WI38 (cell line): Measurements from ENCODE around the gene ITGAL.
A peak's percentile ranks its signal among the peaks of the same experiment; 100 is the strongest.

Experiments
- H3K4me3 ChIP-seq: 2 replicates; pipeline ENCODE4 v1.5.1; 2011; ENCODE audit warnings: low read depth, mild to moderate bottlenecking, control low read depth, low read length
- CTCF ChIP-seq: IDR thresholded peaks from 2 replicates; pipeline ENCODE4 v1.5.1; 2012; ENCODE audit warnings: low read depth, mild to moderate bottlenecking, control low read depth, low read length

The ITGAL gene

GRCh38 chr16:30524575-30525568 lies 52.3 kb downstream of the ITGAL start:
- H3K4me3 ChIP-seq = no peak overlapping the region
- TF ChIP-seq CTCF = no peak

GRCh38 chr16:30525844-30526136 lies 53.2 kb downstream of the ITGAL start:
- no peak for TF ChIP-seq CTCF
- H3K4me3 ChIP-seq = peak overlapping the region; percentile 78

- peak within 1 kb of the TSS; percentile 78 for H3K4me3 ChIP-seq
- no peak for TF ChIP-seq CTCF
Measured at GRCh38 chr16:30526137-30526822, 53.7 kb downstream of the ITGAL start, which contains the start of gene ZNF768. ZNF768 (minus strand) TSS chr16:30526566; CDS start chr16:30526413, 153 bp downstream.

DNA sequence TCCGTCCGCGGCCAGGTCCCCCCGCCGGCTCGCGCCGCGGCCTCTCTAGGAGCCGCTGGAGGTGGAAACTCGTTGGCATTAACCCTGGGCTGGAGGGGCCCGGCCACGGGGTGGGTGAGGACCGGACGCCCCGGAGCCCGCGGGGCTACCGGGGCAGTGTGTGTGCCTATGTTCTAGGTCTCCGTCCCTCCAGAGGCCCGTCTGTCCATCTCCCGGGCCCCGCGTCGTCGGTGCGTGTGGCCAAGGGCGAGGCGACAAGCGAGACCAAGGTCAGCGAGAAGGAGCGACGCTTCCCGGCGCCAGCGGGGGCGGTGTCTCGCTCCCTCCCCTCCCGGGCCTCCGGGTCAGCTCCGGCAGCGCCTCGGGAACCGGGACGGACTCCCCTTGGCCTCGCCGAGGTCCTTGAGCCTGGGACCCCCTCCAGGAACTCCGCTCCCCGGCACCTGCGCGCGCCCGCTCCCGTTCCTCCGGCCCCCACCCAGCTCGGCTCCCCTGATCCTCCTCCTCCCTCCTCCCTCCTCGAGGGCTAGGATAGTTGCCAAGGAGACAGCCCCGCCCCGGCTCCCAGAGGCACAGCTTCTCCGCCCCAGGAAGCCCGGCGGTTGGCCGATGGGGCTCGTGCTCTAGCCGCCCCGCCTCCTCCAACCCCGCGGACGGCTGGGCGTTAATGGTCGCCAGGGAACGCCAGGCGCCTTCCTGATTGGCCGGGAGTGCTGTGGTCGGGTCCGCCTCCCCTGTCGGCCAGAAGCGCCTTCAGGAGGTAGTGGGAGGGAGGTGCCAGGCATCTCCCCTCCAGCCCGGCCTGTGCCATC lies 54.5 kb downstream of the ITGAL start:
- H3K4me3 ChIP-seq = peak overlapping the region; percentile 78
- peak; percentile 30; the same call in 1 of the 2 replicates for TF ChIP-seq CTCF

DNA sequence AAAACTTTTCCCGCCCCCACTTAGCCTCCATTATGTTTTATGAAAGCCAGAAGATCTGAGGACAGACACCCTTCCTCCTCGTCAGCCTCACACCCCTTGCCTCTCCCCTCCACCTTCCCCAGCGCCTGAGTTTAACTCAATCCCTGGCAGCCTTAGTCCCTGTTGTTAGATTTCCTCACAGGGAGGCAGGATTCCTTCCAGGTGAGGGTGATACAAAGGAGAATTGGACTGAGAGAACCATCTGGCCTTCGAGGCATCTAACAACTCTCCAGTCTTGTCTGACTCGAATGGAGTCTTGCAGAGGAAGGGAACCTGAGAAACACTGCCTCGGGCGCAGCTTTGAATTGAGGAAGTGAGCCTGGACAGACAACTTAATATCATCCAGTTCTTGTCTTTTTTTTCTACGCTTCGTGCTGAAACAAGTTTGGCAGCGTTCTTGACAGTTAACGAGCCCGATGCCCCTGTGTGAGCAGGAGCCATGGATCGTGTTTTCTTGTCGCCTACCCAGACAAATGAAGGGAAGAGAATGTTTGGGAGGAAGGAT lies 55.2 kb downstream of the ITGAL start:
- no peak for TF ChIP-seq CTCF
- peak overlapping the region; percentile 78 for H3K4me3 ChIP-seq

GRCh38 chr16:30528799-30529457 lies 56.4 kb downstream of the ITGAL start:
- no peak for TF ChIP-seq CTCF
- H3K4me3 ChIP-seq = no peak overlapping the region
